ENCODE data around the gene LCE3B.

LCE3B gene

DNA sequence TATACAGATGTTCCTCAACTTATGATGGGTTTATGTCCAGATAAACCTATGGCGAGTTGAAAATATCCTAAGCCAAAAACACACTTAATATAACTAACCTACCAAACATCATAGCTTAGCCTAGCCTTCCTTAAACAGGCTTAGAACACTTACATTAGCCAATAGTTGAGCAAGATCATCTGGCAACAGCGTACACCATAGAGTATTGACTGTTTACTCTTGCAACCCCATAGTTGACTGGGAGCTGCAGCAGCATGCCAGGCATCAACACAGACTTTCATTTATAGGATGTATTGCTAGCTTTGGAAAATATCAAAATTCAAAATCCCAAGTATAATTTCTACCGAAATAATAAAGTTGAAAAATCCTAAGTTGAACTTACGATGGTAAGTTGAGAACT, 44.1 kb downstream of the LCE3B start:
- in situ Hi-C loops (cut with HindIII; ENCODE audit: low sequenced_read_pairs), result no loop called here

DNA sequence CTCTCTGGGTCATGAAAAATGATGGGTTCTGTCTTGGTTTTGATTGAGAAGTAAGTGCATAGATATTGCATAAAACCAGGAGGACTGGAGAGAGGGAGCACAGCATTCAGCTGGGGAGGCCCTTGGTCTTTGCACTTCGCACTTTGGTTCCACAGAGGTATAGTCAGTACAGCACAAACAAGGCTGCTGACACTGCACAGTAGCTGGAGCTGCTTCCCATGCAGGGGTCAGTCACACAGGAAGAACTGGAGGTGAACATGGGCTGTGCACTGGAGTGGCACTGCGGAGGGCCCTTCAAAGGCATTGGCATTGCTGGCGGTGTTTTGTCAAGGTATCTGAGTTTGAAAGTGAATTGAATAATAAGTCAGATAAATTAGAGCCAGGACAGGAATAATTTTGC, 45.0 kb downstream of the LCE3B start:
- in situ Hi-C loops (cut with HindIII; ENCODE audit: low sequenced_read_pairs), result no loop called here

DNA sequence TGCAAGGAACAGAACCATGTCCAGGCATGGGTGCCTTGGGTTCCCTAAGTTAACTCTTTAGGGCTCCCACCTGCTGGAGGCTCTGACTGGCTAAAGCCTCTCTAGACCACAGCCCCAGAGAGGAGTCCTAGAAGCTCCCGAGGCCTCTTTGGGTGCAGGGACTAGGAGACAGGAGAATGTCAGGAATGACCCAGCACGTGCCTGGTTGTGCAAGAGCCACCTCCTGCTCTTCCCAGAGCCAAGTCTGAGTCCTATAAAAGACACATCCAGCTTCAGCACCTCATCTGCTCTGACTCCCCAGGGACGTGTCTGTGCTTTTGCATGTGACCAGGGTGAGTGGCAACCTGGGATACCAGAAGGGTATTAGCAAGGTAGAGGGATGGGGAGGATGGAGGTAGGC, 49.5 kb downstream of the LCE3B start, which contains the start of gene LCE2D:
LCE2D (plus strand) TSS at position 283 of the 400 bp plus-strand sequence. CDS start 726 bp downstream, outside the sequence.
- in situ Hi-C loops (cut with HindIII; ENCODE audit: low sequenced_read_pairs), result no loop called here
